NCI-H1436 (cell line): ENCODE results near the gene REXO4.
A peak's percentile ranks its signal among the peaks of the same experiment; 100 is the strongest.
"Not testable (repeated sequence)": the region's sequence is repeated elsewhere in the genome, so short reads cannot be mapped to it uniquely, and the experiment has no call there.

Experiments used
- DNase-seq: peaks from one replicate; lab custom pipeline; 2025; lab: John Stamatoyannopoulos, UW

The REXO4 gene

DNA sequence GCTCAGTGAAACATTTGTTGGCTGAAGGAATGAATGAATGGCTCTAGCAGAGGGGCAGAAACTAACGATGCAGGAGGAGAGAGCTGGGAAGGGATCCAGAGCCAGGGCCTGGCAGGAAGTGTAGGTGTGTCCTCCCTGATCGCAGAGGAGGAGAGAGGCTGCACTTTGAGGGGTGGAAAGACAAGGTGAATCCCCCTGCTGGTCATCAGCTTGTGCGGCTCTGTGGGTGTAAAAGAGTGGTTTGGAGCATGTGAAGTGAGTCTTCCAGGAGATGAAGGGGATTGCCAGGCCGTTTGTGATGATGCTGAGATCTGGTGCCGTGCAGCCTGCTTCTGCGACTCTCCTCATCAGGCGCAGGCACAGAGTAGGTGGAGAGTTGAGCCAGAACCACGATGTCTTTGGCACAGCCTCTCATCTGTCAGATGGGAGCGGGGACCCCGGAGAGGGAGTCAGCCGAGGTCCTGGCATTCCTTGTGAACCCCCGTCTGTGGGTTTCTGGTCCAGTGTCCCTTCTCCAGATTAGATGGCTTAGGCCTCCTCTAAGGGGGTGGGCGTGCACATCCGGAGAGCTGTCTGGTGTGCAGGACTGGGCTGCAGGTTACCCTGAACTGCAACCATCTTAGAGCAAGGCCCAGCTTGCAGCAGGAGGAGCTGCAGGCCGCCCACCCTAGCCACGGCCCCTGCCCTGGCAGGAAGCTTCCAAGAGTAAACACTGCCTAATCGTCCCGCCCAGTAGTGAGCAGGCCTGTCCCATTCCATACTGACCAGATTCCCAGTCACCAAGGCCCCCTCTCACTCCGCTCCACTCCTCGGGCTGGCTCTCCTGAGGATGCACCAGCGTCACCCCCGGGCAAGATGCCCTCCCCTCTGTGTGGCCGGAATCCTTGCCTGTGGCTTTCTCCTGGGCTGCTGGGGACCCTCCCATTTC, 4.1 kb upstream of the REXO4 start, which contains the start of gene ADAMTS13:
ADAMTS13 (plus strand) TSS at position 753 of the 928 bp plus-strand sequence; CDS start at position 830, 77 bp downstream.
- DNase-seq = no peak

DNA sequence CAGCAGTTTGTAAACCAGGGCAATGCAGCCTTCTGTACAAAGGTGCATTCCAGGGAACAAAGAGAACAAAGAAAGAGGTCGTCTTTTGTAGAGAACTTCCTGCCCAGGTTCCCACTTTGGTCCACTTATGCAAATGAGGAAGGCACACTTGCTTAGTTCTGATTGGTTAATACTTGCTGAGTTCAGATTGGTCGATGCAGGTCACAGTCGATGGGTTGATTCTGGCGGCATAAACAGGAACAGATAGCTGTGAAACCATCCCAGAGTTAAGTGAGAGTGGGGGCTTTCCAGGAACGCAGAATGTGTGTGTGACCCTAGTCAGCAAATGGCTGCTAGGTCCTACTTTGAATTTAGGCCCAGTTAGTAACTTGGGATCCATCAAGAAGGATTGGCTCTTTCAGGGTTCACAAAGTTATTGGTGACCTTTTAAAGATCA, 2.6 kb upstream of the REXO4 start:
- no peak for DNase-seq

DNA sequence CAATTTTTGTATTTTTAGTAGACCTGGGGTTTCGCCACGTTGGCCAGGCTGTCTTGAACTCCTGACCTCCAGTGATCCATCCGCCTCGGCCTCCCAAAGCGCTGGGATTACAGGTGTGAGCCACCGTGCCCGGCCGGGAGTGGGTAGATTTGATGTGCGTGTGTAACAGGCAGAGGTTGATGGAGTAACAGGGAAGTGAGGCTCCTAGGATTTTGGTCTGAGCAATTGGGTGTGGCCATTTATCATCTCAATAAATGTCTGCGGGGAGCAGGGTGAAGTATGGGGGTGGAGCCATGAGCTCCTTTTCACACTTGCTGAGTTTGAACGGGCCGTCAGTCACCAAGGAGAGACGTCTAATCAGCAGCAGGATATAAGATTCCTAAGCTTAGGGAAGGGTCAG, 1.2 kb upstream of the REXO4 start:
- DNase-seq = no peak

DNA sequence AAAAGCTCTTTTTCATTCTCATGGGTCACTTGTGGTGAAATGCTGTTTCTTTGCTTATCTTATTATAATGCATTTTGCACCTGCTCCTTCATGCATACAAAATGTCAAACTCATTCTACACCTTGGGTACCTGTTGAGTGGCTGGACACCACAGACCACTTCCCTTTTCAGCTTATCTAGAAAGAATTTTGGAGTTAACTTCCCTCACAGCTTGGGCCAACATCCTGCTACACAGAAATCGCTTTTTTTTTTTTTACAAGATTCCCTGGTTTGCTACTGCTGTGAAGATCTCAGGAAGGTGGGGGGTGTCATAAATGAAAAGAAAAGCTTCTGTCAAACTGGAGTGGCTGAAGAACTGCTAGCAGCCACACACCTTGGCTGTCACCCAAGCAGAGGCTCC, 2.6 kb downstream of the REXO4 start:
- DNase-seq = no peak

DNA sequence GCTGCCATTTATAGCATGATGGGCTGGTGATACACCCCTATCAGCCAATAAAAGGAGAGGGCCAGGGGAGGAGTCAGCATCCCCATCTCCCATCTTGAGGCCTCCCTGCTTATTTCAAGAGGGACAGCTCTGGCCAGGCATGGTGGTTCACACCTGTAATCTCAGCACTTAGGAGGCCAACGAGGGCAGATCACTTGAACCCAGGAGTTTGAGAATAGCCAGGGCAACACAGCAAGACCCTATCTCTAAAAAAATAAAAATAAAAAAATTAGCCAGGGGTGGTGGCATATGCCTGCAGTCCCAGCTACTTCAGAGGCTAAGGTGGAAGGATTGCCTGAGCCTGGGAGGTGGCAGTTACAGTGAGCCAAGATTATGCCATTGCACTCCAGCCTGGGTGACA, 9.8 kb downstream of the REXO4 start:
- DNase-seq = no peak

DNA sequence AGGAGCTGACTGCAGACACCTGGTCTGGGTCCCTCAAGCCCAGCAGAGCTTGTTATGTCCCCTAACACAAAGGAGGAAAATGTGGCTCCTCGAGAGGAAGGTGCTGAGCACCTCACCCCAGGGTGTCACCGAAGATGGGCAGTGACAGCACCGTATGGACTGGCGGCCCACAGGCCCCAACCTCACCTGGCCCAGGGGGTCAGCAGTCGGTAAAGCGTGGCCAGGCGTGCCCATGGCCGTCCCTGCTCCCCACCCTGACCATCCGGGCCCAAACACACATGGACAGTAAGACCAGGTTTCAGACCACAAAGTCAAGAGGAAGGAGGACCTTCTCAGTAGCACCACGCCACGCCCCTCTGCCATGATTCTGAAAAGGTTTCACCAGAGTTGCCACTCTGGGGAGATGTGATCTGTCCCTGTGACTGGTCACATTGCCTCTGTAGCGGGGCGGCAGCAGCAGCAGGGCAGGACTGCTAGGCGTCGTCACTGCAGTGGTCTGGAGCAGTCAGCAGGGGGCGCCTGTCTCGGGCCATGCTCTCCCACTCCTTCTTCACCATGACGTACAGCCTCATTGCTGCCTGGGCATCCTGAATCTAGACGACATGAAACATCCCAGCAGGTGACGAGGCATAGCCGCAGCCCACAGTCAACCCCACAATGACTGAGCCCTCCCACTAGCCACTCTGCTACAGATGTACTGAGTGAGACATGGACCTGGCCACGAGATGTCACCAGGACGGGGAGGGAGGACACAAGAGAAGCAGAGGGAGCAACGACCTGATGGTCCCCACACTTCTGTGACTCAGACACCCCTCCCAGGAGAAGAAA, 11.1 kb downstream of the REXO4 start:
- peak; percentile 26 for DNase-seq

DNA sequence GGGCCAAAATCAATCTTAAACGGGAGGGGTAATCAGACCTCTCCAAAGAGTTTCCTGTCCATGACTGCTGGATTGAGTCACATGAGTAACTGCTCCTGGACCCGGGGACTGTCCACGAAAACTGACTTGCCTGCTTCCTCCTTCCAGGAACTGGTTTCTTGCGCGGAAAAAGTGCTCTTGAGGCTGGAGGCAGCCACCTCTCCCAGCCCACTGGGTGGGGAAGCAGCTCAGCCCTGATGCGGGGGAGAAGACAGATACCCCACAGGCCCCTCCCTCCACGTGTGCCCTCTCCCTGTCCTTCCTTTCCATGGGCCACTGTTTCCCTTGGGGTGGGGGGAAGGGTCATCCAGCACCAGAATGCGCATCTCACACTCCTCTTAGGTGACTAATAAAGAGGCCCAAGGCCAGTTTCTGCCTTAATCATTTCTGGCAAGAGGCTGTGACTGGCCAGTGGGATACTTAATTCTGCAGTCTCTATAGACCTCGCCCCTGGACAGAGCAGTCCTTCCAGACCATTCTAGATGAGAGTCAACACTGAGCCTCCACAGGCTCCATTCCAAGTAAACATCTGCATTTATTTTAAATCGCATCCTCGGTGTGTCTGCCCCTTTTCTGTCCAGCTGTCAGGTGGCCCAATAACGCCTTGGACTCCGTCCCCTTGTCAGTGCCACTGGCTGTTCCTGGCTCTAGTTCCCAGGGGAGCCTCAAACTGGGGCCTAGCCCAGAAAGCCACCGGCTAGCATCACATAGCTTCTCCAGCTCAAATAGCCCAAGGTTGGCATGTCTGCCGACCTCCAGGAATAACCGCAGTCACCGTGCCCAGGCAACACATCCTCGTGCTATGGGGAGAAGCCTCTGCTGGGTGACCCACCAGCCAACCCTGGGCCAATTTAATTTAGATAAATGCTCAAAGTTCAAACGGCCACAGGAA, 12.0 kb downstream of the REXO4 start:
- DNase-seq = no peak

DNA sequence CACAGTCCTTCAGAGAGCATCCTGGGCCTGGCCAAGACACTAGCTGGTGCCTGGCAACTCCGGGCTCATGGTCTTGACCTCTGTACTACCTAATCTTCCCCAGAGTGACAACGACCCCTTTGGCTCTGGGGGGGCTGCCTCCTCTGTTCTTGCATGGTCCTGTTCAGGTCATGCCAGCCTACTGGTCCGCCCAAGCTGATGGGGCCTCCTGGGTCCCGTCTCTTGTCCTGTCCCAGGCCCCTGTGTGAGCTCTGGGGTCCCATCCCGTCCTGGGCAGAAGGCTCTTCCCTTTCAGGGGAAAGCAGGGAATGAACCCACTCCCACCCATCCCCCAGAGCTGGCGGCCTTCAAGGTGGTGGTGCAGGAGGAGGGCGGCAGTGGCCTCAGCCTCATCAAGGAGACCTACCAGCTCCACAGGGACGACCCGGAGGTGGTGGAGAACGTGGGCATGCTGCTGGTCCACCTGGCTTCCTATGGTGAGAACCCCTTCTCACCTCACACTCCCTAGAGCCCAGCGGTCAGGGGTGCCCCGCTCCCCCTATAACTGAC, 13.3 kb downstream of the REXO4 start:
- no peak for DNase-seq

DNA sequence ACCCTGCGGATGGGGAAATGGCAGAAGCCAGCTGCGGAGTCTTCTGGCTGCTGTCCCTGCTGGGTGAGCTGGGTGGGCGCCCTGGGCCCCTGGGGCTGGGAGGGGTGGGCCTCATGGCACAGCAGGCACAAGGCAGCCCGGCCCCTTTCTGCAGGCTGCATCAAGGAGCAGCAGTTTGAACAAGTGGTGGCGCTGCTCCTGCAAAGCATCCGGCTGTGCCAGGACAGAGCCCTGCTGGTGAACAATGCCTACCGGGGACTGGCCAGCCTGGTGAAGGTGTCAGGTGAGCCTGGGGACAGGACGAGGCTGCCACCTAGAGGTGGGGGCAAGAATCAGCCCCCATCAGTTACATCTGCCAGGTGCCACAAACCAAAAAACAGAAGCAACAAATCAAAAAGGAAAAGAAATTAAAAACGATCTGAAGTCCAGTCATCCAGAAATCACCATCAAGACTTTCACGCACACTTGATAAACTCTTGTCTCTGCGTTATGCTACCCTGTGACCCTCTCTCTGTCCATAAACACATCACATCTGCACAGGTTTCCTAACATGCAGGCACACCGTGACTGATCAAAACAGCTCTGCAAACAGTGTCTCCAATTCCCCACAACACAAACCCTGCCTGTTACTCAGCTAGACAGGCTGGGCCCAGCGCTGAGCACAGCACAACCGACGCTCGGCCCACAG, 13.9 kb downstream of the REXO4 start:
- no peak for DNase-seq

DNA sequence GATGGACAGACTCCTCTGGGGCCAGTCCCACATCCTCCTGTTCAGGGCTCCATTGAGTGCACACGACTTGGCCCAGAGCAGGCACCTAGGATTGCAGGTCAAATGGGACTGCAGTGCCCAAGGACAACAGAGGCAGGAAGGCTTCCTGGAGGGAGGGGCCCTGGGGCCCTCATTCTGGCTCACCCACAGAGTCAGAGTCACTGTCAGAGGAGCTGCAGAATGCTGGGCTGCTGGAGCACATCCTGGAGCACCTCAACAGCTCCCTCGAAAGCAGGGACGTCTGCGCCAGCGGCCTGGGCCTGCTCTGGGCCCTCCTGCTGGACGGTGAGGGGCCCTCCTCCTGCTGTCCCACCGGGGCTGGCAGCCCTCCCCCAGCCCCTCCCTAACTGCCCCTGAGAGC, 15.1 kb downstream of the REXO4 start:
- no peak for DNase-seq

DNA sequence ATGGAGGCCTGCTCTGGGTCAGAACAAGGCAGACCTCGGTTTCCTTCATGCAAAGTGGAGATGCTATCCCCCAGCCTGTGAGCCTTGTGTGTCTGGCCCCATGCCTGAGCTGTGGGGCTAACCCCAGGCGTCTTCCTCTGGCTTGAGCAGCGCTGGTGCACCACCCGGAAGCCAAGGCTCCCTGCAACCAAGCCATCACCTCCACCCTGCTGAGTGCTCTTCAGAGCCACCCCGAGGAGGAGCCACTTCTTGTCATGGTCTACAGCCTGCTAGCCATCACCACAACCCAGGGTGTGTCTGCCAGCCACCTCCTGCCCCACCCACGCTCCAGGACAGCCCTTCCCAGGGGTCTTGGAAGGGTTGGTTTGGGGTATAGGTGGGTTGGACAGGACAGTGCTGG, 16.2 kb downstream of the REXO4 start:
- DNase-seq = no peak

DNA sequence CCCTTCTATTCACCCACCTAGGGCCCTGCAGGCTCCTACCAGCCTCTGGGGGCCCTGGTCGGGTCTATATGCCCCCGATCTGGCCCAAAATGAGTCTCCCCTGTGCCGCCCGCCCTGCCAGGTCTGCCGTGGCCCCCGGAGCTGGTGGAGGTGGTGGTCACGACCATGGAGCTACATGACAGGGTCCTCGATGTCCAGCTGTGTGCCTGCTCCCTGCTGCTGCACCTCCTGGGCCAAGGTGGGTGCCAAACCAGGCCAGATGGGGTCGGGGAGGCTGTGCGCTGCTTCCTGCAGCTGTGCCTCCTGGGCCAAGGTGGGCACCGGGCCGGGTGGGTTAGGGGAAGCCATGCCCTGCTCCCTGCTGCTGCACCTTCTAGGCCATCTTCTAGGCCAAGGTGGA, 17.5 kb downstream of the REXO4 start:
- no peak for DNase-seq

DNA sequence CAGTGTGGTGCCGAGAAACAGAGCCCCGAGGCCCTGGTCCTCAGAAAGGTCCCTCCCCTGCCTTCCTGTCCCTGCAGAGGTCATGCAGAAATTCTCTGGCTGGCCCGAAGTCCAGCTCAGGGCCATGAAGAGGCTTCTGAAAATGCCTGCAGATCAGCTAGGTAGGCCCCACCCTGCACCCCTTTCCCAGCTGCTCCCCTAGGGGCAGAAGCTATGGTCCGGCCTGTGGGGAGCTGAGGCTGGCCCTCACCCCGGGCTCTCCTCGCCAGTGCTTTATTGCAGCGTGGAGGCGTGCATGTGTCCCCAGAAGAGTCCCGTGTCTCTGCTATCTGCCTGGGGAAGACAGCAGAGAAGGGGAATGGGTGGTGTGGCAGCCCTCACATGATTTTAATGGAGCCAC, 19.9 kb downstream of the REXO4 start:
- DNase-seq = no peak

DNA sequence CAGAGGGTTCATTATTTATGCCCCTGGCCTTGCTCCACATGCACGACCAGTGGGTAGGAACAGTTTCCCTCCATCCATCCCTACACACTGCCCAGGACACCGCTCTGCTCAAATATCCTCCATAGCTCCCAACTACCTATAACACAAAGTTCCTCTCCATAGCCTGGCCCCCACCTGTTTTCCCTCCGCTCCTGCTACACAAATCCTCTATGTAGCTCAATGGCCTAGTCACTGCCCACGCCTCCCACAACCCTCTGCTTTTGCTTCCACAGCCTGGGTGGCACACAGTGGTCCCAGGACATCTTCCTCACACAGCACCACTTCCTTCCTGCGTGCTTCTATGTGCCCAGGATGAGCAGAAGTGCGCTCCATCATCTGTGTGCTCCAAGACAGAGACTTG, 20.4 kb downstream of the REXO4 start:
- DNase-seq = no peak

DNA sequence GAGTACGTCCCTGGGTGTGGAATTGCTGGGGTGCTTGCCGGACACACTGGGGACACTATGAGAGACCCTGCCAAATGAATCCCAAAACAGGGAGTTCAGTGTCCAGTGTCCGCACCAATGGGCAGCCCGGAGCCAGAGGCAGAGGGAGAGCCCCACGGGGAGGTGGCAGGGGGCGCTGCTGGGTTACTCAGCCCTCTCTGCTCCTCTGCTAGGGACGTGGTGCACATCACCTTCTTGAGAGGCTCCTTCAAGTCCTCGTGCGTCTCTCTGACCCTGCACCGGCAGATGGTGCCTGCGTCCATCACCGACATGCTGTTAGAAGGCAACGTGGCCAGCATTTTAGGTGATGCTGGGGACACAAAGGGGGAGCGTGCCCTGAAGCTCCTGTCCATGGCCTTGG, 20.9 kb downstream of the REXO4 start:
- DNase-seq = no peak

DNA sequence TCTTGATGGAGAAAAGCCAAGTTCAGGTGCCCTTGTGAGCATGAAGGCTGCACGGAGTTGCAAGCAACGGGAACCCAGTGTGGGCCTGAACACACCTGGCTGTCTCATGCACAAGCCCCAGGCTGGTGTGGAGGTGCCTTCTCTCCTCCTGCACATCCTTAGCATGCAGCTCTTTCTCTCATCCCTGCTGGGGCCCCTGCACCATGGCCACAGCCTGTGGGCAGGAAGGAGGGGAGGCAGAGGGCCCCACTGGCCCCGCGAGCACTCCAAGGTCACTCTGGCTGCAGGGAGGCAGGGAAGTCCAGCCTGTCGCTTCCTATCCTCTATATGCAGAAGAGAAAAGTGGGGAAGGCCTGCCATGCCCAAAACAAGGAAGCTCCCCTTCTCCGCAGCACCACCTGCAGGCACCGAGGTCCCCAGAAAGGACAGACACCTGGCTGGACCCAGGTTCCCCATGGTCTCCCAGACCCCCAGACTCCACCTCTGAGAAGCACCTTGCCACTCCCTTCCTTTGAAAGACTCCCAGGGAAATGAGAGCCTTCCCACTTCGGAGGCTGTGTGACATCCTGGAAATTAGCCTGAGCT, 23.0 kb downstream of the REXO4 start:
- no peak for DNase-seq

DNA sequence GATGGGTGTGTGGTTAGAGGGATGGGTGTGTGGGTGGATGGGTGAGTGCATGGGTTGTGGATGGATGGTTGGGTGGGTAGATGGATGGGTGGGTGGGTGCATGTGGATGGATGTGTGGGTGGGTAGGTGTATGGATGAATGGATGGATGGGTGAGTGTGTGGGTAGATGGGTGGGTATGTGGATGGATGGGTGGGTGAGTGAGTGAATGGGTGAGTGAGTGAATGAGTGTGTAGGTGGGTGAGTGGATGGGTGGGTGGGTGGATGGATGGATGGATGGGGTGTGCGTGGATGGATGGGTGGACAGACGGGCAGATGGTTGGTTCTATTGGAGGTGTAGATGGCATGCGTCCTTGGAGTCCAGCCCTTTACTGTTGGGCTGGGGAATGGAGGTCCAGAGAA, 24.4 kb downstream of the REXO4 start:
- no peak for DNase-seq

DNA sequence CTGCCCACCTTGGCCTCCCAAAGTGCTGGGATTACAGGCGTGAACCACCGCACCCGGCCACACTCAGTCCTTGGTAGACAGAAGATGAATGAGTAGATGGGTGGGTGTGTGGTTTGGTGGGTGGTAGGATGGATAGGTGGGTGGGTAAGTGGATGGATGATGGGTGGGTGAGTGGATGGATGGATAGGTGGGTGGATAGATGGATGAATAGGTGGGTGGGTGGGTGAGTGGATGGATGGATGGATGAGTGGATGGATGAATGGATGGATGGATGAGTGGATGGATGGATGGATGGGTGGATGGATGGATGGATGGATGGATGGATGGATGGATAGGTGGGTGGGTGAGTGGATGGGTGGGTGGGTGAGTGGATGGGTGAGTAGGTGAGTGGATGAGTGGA, 25.5 kb downstream of the REXO4 start:
- DNase-seq = not testable (repeated sequence)

DNA sequence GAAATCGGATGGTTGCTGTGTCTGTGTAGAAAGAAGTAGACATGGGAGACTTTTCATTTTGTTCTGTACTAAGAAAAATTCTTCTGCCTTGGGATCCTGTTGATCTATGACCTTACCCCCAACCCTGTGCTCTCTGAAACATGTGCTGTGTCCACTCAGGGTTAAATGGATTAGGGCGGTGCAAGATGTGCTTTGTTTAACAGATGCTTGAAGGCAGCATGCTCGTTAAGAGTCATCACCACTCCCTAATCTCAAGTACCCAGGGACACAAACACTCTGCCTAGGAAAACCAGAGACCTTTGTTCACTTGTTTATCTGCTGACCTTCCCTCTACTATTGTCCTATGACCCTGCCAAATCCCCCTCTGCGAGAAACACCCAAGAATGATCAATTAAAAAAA, 26.4 kb downstream of the REXO4 start:
- DNase-seq = not testable (repeated sequence)

DNA sequence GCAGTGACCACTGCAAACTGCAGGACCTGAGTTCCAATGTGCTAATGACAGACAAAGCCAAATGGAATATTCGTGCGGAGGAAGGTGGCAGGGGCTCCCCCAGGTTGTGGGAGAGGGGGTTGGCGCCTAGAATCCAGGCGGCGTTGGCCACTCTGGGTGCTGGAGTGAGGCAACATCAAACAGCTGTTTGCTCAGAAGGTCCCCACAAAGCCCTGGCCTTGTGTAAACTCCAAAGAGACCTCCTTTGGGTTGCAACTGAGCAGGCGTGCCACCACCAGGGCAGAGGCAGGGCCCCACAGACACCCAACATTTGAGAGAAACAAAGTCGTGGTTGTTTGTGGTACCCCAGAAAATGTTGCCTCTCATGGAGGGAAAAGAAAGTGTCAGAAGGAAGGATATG, 27.1 kb downstream of the REXO4 start:
- DNase-seq = no peak

DNA sequence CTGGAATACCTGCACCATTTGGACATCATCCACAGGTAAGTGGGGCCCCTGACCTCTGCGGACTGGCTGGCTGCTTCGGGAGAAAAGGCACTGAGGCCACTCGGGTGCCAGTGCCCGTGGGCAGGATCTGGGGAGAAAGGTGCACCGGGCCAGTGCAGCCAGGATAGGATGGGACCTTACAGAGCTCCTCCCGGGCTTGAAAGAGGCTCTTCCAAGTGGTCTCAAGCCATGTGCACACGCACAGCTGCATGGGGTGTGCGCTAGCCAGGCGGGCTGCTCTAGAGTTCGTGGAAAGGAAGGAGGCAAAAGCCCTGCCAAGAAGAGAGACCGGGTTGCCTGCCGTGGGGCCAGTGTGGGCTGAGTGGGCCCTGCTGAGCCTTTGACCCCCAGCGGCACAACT, 28.2 kb downstream of the REXO4 start:
- DNase-seq = no peak
